PFSK-1 (cell line): ENCODE measurements around the gene HACD2.

ENCODE experiments used
- FOXP2 ChIP-seq: optimal IDR thresholded peaks from 2 replicates; pipeline ENCODE3; 2011; ENCODE audit warnings: borderline replicate concordance, control low read depth, inconsistent platforms; ENCODE audit not compliant: insufficient read depth; ENCODE audit errors: extremely low read length, extremely low read depth
- POLR2AphosphoS5 ChIP-seq: IDR thresholded peaks from 2 replicates; pipeline ENCODE4 v1.6.1; 2012; ENCODE audit warnings: low read depth, mild to moderate bottlenecking, control low read depth, low read length, moderate library complexity
- SIN3A ChIP-seq: IDR thresholded peaks from 2 replicates; pipeline ENCODE4 v1.6.1; 2012; ENCODE audit warnings: mild to moderate bottlenecking, low read length, moderate library complexity, borderline replicate concordance; ENCODE audit not compliant: insufficient read depth
- TAF1 ChIP-seq: IDR thresholded peaks from 2 replicates; pipeline ENCODE4 v1.6.1; 2012; ENCODE audit warnings: low read length, control low read depth, borderline replicate concordance; ENCODE audit not compliant: insufficient read depth
- TF ChIP-seq, protein P1 (sequence below), 2 experiments: IDR thresholded peaks; 2 replicates each; pipeline versions ENCODE4 v1.6.1 to v1.8.0; 2011 to 2012; ENCODE audit warnings: low read depth in 2 of 2, low read length in 2 of 2, control low read depth in 1 of 2, inconsistent platforms in 1 of 2, mild to moderate bottlenecking in 1 of 2, moderate library complexity in 1 of 2; ENCODE audit not compliant: insufficient read depth in 1 of 2

HACD2 gene

GRCh38 chr3:123491966-123492587 is 92.8 kb downstream of the HACD2 start:
- no peak for TF ChIP-seq FOXP2
- TF ChIP-seq TAF1, result no peak
- TF ChIP-seq SIN3A, result no peak
- TF ChIP-seq, protein P1, sequence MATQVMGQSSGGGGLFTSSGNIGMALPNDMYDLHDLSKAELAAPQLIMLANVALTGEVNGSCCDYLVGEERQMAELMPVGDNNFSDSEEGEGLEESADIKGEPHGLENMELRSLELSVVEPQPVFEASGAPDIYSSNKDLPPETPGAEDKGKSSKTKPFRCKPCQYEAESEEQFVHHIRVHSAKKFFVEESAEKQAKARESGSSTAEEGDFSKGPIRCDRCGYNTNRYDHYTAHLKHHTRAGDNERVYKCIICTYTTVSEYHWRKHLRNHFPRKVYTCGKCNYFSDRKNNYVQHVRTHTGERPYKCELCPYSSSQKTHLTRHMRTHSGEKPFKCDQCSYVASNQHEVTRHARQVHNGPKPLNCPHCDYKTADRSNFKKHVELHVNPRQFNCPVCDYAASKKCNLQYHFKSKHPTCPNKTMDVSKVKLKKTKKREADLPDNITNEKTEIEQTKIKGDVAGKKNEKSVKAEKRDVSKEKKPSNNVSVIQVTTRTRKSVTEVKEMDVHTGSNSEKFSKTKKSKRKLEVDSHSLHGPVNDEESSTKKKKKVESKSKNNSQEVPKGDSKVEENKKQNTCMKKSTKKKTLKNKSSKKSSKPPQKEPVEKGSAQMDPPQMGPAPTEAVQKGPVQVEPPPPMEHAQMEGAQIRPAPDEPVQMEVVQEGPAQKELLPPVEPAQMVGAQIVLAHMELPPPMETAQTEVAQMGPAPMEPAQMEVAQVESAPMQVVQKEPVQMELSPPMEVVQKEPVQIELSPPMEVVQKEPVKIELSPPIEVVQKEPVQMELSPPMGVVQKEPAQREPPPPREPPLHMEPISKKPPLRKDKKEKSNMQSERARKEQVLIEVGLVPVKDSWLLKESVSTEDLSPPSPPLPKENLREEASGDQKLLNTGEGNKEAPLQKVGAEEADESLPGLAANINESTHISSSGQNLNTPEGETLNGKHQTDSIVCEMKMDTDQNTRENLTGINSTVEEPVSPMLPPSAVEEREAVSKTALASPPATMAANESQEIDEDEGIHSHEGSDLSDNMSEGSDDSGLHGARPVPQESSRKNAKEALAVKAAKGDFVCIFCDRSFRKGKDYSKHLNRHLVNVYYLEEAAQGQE (IDR thresholded peaks at IDR 0.05; ENCODE audit: insufficient read depth in 1 of 2, low read depth in 2 of 2, low read length in 2 of 2), result no peak
- TF ChIP-seq POLR2AphosphoS5, result no peak

DNA sequence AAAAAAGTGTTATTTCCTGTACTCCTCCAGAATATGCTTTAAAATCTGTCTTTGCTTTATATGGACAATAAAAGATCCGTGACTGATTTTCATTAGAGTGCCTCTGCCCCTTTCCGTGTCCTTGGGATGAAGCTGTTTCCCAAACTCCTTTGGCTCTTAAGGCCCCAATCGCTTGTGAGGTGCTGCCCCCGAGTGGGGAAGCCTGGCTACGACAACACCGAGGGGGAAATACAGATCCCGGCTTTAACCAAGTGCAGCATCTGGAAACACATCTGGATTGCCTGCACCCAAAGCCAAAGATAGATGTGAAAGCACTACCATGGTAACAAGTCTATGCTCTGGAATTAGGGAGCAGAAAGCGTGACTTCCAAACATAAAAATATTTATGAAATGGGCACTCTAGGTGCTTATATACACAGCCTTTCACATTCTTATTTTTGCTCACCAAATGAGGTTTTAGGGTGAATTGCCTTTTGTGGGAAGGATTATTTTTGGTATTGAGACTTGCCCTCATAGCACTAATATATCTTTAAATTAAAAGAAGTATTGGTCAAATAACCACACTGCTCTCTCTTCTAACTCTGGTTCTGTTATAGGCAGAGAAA is 95.4 kb downstream of the HACD2 start:
- TF ChIP-seq, protein P1 (IDR thresholded peaks at IDR 0.05; ENCODE audit: insufficient read depth in 1 of 2, low read depth in 2 of 2, low read length in 2 of 2), result no peak
- TF ChIP-seq POLR2AphosphoS5 (no peak), SIN3A (no peak), FOXP2 (no peak), TAF1 (no peak)

DNA sequence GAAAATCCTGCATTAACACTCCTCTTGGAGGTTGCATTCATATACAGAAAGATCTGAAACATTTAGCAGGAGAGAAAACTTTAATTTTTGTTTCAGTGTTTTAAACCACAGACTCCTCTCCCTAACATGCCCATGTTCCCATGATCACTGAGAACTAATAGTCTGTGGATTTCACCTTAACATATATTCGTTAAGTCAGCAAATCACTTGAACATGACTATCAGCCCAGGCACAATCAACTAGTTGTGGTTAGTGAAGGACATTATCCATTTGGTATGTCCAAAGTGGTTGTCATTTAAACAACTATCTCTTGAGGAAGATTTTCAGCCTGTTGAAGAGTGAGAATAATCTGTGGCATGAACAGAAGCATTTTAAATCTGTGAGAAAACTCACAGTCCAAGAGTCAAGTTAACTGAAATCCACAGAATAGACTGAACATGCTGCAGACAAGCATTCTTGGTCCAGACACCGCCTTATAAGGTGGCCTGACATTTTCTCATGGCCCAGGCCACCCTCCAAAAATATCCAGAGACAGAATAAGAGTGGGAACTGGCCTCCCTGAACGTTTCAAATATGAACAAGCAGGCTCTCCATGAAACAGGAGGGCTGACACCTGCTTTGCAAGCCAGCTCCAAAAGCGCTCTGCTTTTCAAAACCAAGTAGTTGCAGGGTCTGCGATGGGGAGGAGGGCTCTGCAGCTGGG is 96.1 kb downstream of the HACD2 start:
- TF ChIP-seq FOXP2, result no peak
- TF ChIP-seq, protein P1 (IDR thresholded peaks at IDR 0.05; ENCODE audit: insufficient read depth in 1 of 2, low read depth in 2 of 2, low read length in 2 of 2), result no peak
- TF ChIP-seq POLR2AphosphoS5, result no peak
- no peak for TF ChIP-seq SIN3A

DNA sequence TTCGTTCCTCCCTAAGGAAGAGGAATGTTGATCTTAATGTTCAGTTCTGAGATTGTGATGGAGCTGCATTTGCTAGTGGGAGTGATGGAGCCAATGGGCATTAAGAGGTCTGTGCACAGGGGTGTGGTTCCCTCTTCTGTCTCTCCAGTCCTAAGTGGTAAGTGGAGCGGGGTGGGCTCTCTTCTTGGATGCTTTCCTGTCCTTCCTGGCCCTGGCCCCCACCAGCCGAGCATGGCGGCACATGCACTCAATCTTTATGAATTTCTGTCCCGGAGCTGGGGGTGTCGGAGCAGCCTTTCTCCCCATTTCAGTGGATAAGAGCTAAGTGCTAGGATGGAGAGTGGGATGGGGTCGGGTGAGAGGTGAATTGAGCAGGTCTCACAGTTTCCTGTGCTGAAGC is 98.4 kb downstream of the HACD2 start:
- no peak for TF ChIP-seq POLR2AphosphoS5
- TF ChIP-seq, protein P1 (IDR thresholded peaks at IDR 0.05; ENCODE audit: insufficient read depth in 1 of 2, low read depth in 2 of 2, low read length in 2 of 2), result no peak
- no peak for TF ChIP-seq FOXP2
- no peak for TF ChIP-seq TAF1
- TF ChIP-seq SIN3A, result no peak
